Endothelial cell of coronary artery (primary cell): ENCODE measurements around the gene CDC42EP5. TPM values are rescaled to one million over a fixed set of nuclear protein-coding genes. Genes with fewer than 3 reads are reported as not detected.

Experiments
- total RNA-seq: library from RNA; depleted of rRNA; stranded (reverse); fragments of >200 nt; gene quantifications from 2 replicates; pipeline ENCODE4 v1.2.3, GENCODE V29; 2014

CDC42EP5 gene
- total RNA-seq: 34.8 and 39.1 TPM in 2 replicates

GRCh38 chr19:54473071-54473891, at the start of gene CDC42EP5:
CDC42EP5 (minus strand) TSS chr19:54473296; CDS start chr19:54465547, 7,749 bp downstream.

GRCh38 chr19:54502518-54503048, 29.5 kb upstream of the CDC42EP5 start, which contains the start of gene LAIR2:
LAIR2 (plus strand) TSS chr19:54502831; CDS start chr19:54502919, 88 bp downstream.

GRCh38 chr19:54463531-54464043, 9.5 kb downstream of the CDC42EP5 start, which contains the start of gene LENG9:
LENG9 (minus strand) TSS chr19:54463778; CDS start chr19:54463526, 252 bp downstream.

GRCh38 chr19:54448774-54449700, 24.1 kb downstream of the CDC42EP5 start, which contains the start of gene LENG8:
LENG8 (plus strand) TSS chr19:54449199; CDS start chr19:54451345, 2,146 bp downstream.

GRCh38 chr19:54415208-54415900, 57.7 kb downstream of the CDC42EP5 start, which contains the start of gene TTYH1:
TTYH1 (plus strand) TSS chr19:54415464; CDS start chr19:54415553, 89 bp downstream.

Other genes starting within 250 kb of the CDC42EP5 start
- not detected in 2 replicates for gene LILRA6, start 230.5 kb downstream of the CDC42EP5 start, total RNA-seq
- gene LILRB5, start 216.0 kb downstream of the CDC42EP5 start, total RNA-seq: not detected in 2 replicates
- not detected in 2 replicates for gene LILRB2, start 192.2 kb downstream of the CDC42EP5 start, total RNA-seq
- not detected in 2 replicates for gene LILRA5, start 160.1 kb downstream of the CDC42EP5 start, total RNA-seq
- not detected in 2 replicates for gene LILRA4, start 134.1 kb downstream of the CDC42EP5 start, total RNA-seq
- gene LAIR1, start 108.4 kb downstream of the CDC42EP5 start, total RNA-seq: not detected in 2 replicates
- gene TTYH1, start 57.8 kb downstream of the CDC42EP5 start, total RNA-seq: not detected in 2 replicates
- gene LENG8, start 24.1 kb downstream of the CDC42EP5 start, total RNA-seq: 27.5 and 42.7 TPM in 2 replicates
- 4.0 and 9.8 TPM in 2 replicates for gene LENG9, start 9.5 kb downstream of the CDC42EP5 start, total RNA-seq
- gene LAIR2, start 29.5 kb upstream of the CDC42EP5 start, total RNA-seq: not detected in 2 replicates
- gene LILRA2, start 100.5 kb upstream of the CDC42EP5 start, total RNA-seq: not detected in 2 replicates
- gene LILRA1, start 120.3 kb upstream of the CDC42EP5 start, total RNA-seq: not detected in 2 replicates
- gene LILRB1, start 157.2 kb upstream of the CDC42EP5 start, total RNA-seq: not detected in 2 replicates
- not detected in 2 replicates for gene LILRB4, start 189.7 kb upstream of the CDC42EP5 start, total RNA-seq